ENCODE results near the gene COPS8.

Gene COPS8

DNA sequence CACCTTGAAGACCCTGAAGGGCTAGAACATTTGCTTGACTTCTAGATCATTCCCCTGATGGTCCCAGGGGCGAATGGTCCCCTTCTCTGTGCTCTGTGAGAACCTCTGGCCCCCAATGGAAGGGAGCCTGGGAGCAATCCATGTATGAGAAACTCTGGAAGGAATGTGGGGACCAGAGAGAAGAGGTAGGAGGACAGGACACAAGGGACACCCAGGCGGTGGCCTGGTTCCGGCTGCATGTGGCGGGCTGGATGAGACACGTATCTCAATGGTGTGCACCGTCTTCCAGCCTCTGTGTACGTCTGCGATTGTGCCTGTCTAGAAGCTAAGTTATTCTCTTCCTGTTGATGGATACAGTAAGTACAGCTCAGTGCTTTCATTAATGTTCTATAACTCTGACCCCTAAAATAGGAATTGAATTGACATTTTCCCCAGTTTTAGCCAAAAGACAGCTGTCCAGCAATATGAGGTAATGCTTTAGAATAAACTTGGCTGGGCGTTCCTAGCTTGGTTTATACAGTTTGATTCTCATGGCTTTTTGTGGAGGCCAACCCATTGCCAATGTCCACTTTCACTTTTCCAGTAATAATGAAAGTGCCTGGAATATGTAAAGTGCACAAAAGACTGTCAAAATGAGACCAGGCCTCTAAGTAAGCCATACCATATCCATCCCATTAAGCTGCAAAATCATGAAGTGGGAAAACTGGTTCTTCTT, 30.1 kb upstream of the COPS8 start:
- no peaks in the 10 kb centered on the region for H3K9me3 ChIP-seq (ENCODE audit: control insufficient read depth, low read length)
- no peak overlapping the region for H3K27ac ChIP-seq (ENCODE audit: insufficient read depth, low read length, poor library complexity, severe bottlenecking)
- DNase-seq, result no peak
- H3K27me3 ChIP-seq (replicated peaks; ENCODE audit: control insufficient read depth, insufficient read depth, low read length, poor library complexity, severe bottlenecking), result no peaks in the 10 kb centered on the region
- no peaks in the 10 kb centered on the region for H3K36me3 ChIP-seq (ENCODE audit: control insufficient read depth, insufficient read depth, low read length)
- no peak overlapping the region for H3K4me3 ChIP-seq (ENCODE audit: insufficient read depth, low read depth, low read length, poor library complexity, severe bottlenecking)
- H3K4me1 ChIP-seq (ENCODE audit: control insufficient read depth, insufficient read depth, low read length, poor library complexity, severe bottlenecking), result no peaks in the 10 kb centered on the region

DNA sequence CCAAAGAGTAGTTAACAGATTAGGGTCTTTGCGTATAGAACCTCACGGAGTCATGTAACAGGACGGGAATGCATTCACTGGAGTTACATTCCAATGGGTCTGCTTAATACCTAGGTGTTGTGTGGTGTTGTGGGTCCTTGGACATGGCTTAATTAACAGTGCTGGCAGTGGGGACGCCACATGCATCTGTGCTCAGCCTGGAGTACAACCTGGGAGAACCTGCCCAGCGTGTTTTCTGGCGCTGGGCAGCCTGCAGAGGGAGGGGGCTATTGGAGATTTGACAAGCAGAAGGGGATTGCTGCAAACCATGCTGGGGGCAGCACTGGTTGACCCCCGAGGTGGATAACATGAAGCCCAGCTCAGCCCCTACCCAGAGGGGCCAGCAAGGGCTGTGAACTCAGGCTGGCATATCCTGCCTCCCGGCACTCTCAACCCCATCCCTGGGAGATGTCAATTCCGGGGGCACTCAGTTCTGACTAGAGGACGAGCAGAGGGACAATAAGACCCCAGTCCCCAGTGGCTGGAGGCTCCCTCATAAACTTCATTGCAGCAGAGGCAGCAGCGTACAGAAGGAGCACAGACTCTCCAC, 29.3 kb upstream of the COPS8 start:
- H3K27me3 ChIP-seq (replicated peaks; ENCODE audit: control insufficient read depth, insufficient read depth, low read length, poor library complexity, severe bottlenecking), result no peaks in the 10 kb centered on the region
- no peaks in the 10 kb centered on the region for H3K4me1 ChIP-seq (ENCODE audit: control insufficient read depth, insufficient read depth, low read length, poor library complexity, severe bottlenecking)
- H3K36me3 ChIP-seq (ENCODE audit: control insufficient read depth, insufficient read depth, low read length), result no peaks in the 10 kb centered on the region
- no peak overlapping the region for H3K27ac ChIP-seq (ENCODE audit: insufficient read depth, low read length, poor library complexity, severe bottlenecking)
- no peak overlapping the region for H3K4me3 ChIP-seq (ENCODE audit: insufficient read depth, low read depth, low read length, poor library complexity, severe bottlenecking)
- no peak for DNase-seq
- H3K9me3 ChIP-seq (ENCODE audit: control insufficient read depth, low read length), result no peaks in the 10 kb centered on the region

DNA sequence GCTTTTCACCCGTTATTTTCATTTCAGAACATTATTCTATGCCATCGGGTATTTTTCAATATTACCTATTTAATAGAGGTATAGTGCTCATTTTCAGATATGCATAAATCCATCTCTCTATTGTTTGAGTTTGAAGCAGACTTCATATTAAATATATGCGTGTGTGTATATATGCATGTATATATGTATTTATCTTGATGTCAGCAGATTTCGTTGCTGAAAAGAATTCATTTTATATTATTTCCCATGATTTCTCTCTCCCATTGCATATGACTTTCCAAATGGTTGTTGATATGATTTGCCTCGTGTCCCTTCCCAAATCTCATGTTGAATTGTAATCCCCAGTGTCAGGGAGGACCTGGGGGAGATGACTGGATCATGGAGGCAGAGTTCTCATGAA, 28.6 kb upstream of the COPS8 start:
- DNase-seq, result no peak
- Histone ChIP-seq H3K27me3 (replicated peaks; ENCODE audit: control insufficient read depth, insufficient read depth, low read length, poor library complexity, severe bottlenecking) (no peaks in the 10 kb centered on the region), H3K9me3 (ENCODE audit: control insufficient read depth, low read length) (no peaks in the 10 kb centered on the region), H3K27ac (ENCODE audit: insufficient read depth, low read length, poor library complexity, severe bottlenecking) (no peak overlapping the region), H3K4me1 (ENCODE audit: control insufficient read depth, insufficient read depth, low read length, poor library complexity, severe bottlenecking) (no peaks in the 10 kb centered on the region), H3K4me3 (ENCODE audit: insufficient read depth, low read depth, low read length, poor library complexity, severe bottlenecking) (no peak overlapping the region), H3K36me3 (ENCODE audit: control insufficient read depth, insufficient read depth, low read length) (no peaks in the 10 kb centered on the region)

DNA sequence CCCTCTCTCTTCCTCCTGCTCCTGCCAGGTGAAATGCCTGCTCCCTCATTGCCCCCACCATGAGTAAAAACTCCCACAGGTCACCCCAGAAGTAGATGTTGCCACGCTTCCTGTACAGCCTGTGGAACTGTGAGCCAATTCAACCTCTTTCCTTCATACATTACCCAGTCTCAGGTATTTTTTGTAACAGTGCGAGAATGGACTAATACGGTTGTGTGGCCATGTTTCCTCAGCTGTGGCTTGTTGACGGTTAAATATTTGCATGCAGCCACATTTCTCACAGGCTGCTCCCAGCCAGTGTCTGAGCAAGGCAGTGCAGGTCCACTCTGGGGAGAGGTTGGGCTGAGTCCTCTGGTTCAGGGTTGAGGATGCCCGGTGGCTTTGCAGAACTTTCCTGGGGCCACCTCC, 27.8 kb upstream of the COPS8 start:
- Histone ChIP-seq H3K27ac (ENCODE audit: insufficient read depth, low read length, poor library complexity, severe bottlenecking) (no peak overlapping the region), H3K36me3 (ENCODE audit: control insufficient read depth, insufficient read depth, low read length) (no peaks in the 10 kb centered on the region), H3K9me3 (ENCODE audit: control insufficient read depth, low read length) (no peaks in the 10 kb centered on the region), H3K4me1 (ENCODE audit: control insufficient read depth, insufficient read depth, low read length, poor library complexity, severe bottlenecking) (no peaks in the 10 kb centered on the region), H3K27me3 (replicated peaks; ENCODE audit: control insufficient read depth, insufficient read depth, low read length, poor library complexity, severe bottlenecking) (no peaks in the 10 kb centered on the region), H3K4me3 (ENCODE audit: insufficient read depth, low read depth, low read length, poor library complexity, severe bottlenecking) (no peak overlapping the region)
- no peak for DNase-seq

DNA sequence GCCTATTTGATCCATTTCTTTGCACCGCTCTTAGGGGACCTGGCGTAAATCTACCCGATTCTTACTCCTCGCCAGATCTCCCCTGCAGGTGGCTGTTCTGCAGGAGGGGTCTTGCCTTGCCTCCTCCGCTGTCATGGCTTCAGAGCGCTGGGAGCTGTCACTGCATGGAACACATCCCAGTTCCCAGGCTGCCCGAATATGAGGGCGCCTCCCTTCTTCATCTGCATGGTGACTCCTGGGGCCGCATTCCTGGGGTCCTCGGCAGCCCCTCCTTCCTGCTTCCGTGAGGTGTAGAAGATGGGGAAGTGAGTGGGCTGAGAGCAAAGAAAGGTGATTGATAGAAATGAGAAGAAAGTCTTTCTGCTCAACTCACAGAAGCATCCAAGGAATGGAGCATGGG, 27.3 kb upstream of the COPS8 start:
- Histone ChIP-seq H3K9me3 (ENCODE audit: control insufficient read depth, low read length) (no peaks in the 10 kb centered on the region), H3K4me3 (ENCODE audit: insufficient read depth, low read depth, low read length, poor library complexity, severe bottlenecking) (no peak overlapping the region), H3K36me3 (ENCODE audit: control insufficient read depth, insufficient read depth, low read length) (no peaks in the 10 kb centered on the region), H3K4me1 (ENCODE audit: control insufficient read depth, insufficient read depth, low read length, poor library complexity, severe bottlenecking) (no peaks in the 10 kb centered on the region), H3K27me3 (replicated peaks; ENCODE audit: control insufficient read depth, insufficient read depth, low read length, poor library complexity, severe bottlenecking) (no peaks in the 10 kb centered on the region), H3K27ac (ENCODE audit: insufficient read depth, low read length, poor library complexity, severe bottlenecking) (no peak overlapping the region)
- DNase-seq, result no peak

DNA sequence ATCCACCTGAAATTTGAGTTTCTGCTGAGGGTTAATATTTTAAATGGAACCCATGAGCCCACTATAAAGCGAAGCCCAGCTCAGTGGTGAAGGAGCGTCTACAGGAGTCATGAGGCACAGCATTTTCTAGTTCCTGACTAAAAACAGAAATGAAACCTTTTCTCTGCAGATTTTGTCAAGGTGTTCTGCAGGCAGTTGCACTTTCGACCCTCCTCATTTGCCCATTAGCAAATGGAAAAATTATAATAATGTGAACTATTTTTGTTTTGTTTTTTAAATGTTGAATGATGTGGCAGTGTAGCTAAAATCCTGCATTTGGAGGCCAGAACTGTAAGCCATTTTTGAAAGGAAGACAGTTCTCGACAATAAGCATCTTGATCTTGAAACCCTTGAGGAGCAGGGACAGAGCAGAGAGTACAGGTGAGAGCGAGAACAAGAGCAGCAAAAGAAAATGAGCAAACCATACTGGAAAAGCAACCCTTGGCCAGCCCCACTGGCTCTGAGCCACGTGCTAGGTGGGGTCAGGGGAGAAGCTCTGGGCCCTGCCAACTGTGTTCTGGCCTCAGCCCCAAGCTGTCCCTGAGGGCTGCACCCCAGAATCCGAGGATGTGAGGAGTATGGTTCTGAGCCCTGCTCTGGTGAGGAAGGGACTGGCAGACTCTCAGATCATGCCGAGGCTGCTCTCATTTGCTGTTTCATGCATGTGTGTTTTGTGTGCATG, 26.4 kb upstream of the COPS8 start:
- no peaks in the 10 kb centered on the region for H3K9me3 ChIP-seq (ENCODE audit: control insufficient read depth, low read length)
- H3K36me3 ChIP-seq (ENCODE audit: control insufficient read depth, insufficient read depth, low read length), result no peaks in the 10 kb centered on the region
- no peak for DNase-seq
- H3K4me1 ChIP-seq (ENCODE audit: control insufficient read depth, insufficient read depth, low read length, poor library complexity, severe bottlenecking), result no peaks in the 10 kb centered on the region
- no peak overlapping the region for H3K27ac ChIP-seq (ENCODE audit: insufficient read depth, low read length, poor library complexity, severe bottlenecking)
- no peak overlapping the region for H3K4me3 ChIP-seq (ENCODE audit: insufficient read depth, low read depth, low read length, poor library complexity, severe bottlenecking)
- no peaks in the 10 kb centered on the region for H3K27me3 ChIP-seq (replicated peaks; ENCODE audit: control insufficient read depth, insufficient read depth, low read length, poor library complexity, severe bottlenecking)

DNA sequence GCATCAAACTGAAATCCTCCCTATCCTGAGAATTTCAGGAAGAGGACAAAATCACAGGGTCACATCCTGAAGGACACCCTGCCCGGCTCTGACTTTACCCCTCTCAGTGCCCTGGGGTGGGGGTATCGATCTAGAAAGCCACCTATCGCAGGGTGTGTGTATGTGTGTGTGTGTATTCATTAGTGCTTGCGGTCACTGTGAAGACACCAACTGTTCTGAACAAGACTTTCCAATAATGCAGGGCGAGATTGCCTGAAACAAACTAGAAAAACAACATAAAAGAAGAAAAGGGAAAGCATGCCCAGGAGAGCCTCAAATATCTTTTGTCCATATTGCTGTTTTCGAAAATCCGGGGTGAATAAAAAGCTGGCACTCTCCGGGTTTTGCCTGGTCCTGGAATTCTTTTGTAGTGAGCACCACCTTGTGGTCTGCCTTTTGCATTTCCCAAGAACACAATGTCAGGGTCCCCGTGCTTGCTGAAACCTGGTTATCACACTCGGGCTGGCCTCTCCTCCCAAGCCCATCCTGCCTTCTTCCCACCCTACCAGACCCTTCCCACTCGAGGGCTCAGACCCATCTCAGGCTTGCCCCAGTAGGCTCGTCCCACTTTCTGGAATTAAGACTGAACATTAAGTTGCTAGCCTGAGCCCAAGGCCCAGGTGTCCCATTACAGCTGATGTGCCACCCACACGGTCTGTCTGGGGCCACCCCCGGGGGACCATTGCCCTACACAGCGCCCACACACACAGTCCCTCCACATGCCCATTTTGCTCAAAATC, 25.0 kb upstream of the COPS8 start:
- Histone ChIP-seq H3K4me1 (ENCODE audit: control insufficient read depth, insufficient read depth, low read length, poor library complexity, severe bottlenecking) (no peaks in the 10 kb centered on the region), H3K27me3 (replicated peaks; ENCODE audit: control insufficient read depth, insufficient read depth, low read length, poor library complexity, severe bottlenecking) (no peaks in the 10 kb centered on the region), H3K27ac (ENCODE audit: insufficient read depth, low read length, poor library complexity, severe bottlenecking) (no peak overlapping the region), H3K36me3 (ENCODE audit: control insufficient read depth, insufficient read depth, low read length) (no peaks in the 10 kb centered on the region), H3K9me3 (ENCODE audit: control insufficient read depth, low read length) (no peaks in the 10 kb centered on the region), H3K4me3 (ENCODE audit: insufficient read depth, low read depth, low read length, poor library complexity, severe bottlenecking) (no peak overlapping the region)
- no peak for DNase-seq

DNA sequence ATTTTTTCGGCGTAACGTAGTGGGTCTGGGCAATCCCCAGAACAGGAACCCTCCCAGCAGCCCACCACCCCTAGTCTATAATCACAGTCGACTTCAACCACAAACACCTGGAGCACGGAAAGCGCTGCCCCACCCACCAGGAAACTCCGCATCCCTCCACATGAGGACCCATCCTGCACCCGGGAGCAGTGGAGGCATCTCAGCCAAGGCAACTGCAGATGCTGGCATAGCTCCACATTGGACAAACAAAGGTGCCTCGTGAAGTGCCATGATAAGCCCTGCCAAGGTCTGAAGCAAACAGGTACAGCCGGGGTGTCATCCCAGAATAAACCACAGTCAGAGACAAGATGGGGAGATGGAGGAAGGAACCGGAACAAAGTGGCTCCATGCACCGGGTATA, 24.3 kb upstream of the COPS8 start:
- H3K4me1 ChIP-seq (ENCODE audit: control insufficient read depth, insufficient read depth, low read length, poor library complexity, severe bottlenecking), result no peaks in the 10 kb centered on the region
- no peaks in the 10 kb centered on the region for H3K27me3 ChIP-seq (replicated peaks; ENCODE audit: control insufficient read depth, insufficient read depth, low read length, poor library complexity, severe bottlenecking)
- H3K9me3 ChIP-seq (ENCODE audit: control insufficient read depth, low read length), result no peaks in the 10 kb centered on the region
- H3K36me3 ChIP-seq (ENCODE audit: control insufficient read depth, insufficient read depth, low read length), result no peaks in the 10 kb centered on the region
- no peak for DNase-seq
- no peak overlapping the region for H3K27ac ChIP-seq (ENCODE audit: insufficient read depth, low read length, poor library complexity, severe bottlenecking)
- no peak overlapping the region for H3K4me3 ChIP-seq (ENCODE audit: insufficient read depth, low read depth, low read length, poor library complexity, severe bottlenecking)

DNA sequence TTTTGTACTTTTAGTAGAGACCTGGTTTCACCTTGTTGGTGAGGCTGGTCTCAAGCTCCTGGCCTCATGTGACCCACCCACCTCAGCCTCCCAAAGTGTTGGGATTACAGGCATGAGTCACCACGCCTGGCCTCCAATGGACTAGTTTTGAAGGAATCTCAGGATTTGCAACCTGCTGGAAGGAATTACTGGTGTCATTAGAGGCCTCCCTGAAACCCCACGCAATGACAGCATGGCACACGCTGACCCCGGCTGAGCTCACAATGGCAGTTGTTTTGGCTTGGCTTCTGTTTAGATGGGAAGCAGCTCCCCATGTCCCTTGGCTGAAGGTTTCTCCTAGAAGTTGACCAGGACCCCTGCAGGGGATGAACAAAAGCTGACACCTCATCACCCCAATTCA, 23.1 kb upstream of the COPS8 start:
- Histone ChIP-seq H3K4me1 (ENCODE audit: control insufficient read depth, insufficient read depth, low read length, poor library complexity, severe bottlenecking) (no peaks in the 10 kb centered on the region), H3K4me3 (ENCODE audit: insufficient read depth, low read depth, low read length, poor library complexity, severe bottlenecking) (no peak overlapping the region), H3K9me3 (ENCODE audit: control insufficient read depth, low read length) (no peaks in the 10 kb centered on the region), H3K27ac (ENCODE audit: insufficient read depth, low read length, poor library complexity, severe bottlenecking) (no peak overlapping the region), H3K27me3 (replicated peaks; ENCODE audit: control insufficient read depth, insufficient read depth, low read length, poor library complexity, severe bottlenecking) (no peaks in the 10 kb centered on the region), H3K36me3 (ENCODE audit: control insufficient read depth, insufficient read depth, low read length) (no peaks in the 10 kb centered on the region)
- no peak for DNase-seq

Measured in effector memory CD4-positive, alpha-beta T cell (primary cell).